Measurements from ENCODE around the gene HDAC1. TPM values are rescaled to one million over a fixed set of nuclear protein-coding genes. Genes with fewer than 3 reads are reported as not detected.

The HDAC1 gene
- total RNA-seq, 1 donor from 2014 or later, result 37.6 TPM

DNA sequence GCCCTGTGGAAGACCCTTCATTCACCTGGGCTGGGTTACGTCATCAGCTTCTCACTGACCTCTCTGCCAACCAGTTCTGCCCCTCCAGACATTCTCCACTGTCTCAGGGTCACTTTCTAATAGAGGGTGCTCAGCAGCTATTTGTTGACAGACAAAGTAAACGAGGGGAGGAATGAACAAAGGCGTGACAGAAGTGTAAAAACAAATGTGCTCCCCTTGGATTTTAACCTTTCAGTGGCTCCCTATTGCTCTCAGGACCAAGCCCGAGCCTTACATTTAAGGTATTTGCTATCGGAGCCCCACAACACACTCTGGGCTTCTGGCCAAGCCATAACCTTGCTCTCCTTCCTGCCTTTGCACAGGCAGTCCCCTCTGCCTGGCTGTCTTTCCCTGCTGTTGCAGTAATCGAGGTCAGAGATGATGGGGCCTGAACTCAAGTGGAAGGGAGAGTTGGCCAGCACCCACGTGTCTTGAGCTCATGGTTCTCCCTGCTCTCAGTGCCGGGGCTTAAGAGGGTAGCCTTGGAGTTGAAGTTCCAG is 53.5 kb downstream of the HDAC1 start:
- Histone ChIP-seq H3K9me3 (ENCODE audit: control insufficient read depth in 3 of 3, low read length in 3 of 3) (no peaks in the 10 kb centered on the region), H3K4me1 (ENCODE audit: control insufficient read depth in 3 of 3, insufficient read depth in 3 of 3, low read length in 3 of 3) (peaks cover 6 to 18% (median 16%) of the 10 kb centered on the region in 3 donors), H3K36me3 (ENCODE audit: control insufficient read depth in 3 of 3, insufficient read depth in 3 of 3, low read length in 3 of 3) (no peaks in the 10 kb centered on the region), H3K9ac (ENCODE audit: low read depth in 1 of 3, low read length in 3 of 3) (no peak overlapping the region), H3K27ac (ENCODE audit: low read depth, low read length) (no peak overlapping the region), H3K27me3 (ENCODE audit: control insufficient read depth in 3 of 3, insufficient read depth in 3 of 3, low read length in 3 of 3) (no peaks in the 10 kb centered on the region), H3K4me3 (ENCODE audit: low read length in 3 of 3) (no peak overlapping the region)

DNA sequence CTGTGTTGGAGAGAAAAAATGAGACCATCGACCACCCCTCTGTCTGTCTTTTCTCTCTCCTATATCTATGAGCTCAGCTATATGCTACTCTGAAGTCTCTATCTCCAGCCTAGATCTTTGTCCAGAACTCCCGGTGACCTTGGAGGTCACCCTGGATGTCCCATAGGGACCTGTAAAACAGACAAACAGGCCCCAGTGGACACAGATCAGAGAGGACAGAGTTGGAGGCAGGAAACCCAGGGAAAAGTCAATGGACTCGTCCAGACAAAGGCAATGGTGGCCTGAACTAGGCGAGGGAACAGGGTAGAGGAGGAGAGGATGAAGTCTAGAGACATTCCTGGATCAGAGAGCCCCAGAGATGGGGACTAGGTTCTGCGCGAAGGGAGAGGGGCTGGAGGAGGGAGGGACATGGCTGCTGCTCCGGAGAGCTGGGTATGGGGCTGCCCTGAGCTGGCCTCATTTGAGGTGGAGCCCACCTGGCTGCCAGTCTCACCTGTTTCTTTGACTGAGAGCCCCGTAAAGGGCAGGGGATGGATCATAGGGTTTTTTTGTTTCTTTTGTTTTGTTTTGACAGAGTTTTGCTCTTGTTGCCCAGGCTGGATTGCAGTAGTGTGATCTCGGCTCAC is 54.8 kb downstream of the HDAC1 start:
- no peak overlapping the region for H3K4me3 ChIP-seq (ENCODE audit: low read length in 3 of 3)
- no peak overlapping the region for H3K9ac ChIP-seq (ENCODE audit: low read depth in 1 of 3, low read length in 3 of 3)
- peaks cover 6 to 21% (median 13%) of the 10 kb centered on the region in 3 donors for H3K4me1 ChIP-seq (ENCODE audit: control insufficient read depth in 3 of 3, insufficient read depth in 3 of 3, low read length in 3 of 3)
- H3K36me3 ChIP-seq (ENCODE audit: control insufficient read depth in 3 of 3, insufficient read depth in 3 of 3, low read length in 3 of 3), result no peaks in the 10 kb centered on the region
- H3K27me3 ChIP-seq (ENCODE audit: control insufficient read depth in 3 of 3, insufficient read depth in 3 of 3, low read length in 3 of 3), result no peaks in the 10 kb centered on the region
- H3K27ac ChIP-seq (ENCODE audit: low read depth, low read length), result no peak overlapping the region
- no peaks in the 10 kb centered on the region for H3K9me3 ChIP-seq (ENCODE audit: control insufficient read depth in 3 of 3, low read length in 3 of 3)

DNA sequence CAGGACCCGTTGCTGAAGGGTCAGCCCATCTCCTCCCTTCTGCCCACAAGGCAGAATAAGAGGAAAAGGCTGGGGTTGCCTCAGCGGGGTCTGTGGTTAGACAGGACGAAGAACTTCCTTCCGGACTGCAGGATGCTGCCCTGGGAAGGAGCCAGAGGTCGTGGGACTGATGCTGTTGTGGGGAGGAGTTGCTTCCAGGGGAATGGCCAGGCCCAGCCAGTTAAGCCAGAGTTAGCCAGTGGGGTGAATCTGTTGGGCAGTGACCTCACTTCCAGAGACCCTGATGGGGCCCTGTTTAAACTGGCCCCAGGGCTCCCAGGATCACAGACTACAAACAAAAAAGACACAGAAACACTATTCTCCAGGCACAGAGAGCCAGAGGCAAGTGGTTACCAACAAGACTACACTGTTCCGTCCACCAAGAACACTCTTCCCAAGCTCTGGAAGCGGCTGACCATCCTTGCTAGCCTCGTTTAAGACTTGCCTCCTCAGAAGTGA is 57.4 kb downstream of the HDAC1 start:
- H3K9ac ChIP-seq (ENCODE audit: low read depth in 1 of 3, low read length in 3 of 3), result no peak overlapping the region
- H3K4me1 ChIP-seq (ENCODE audit: control insufficient read depth in 3 of 3, insufficient read depth in 3 of 3, low read length in 3 of 3), result peaks cover 30 to 47% (median 33%) of the 10 kb centered on the region in 3 donors

DNA sequence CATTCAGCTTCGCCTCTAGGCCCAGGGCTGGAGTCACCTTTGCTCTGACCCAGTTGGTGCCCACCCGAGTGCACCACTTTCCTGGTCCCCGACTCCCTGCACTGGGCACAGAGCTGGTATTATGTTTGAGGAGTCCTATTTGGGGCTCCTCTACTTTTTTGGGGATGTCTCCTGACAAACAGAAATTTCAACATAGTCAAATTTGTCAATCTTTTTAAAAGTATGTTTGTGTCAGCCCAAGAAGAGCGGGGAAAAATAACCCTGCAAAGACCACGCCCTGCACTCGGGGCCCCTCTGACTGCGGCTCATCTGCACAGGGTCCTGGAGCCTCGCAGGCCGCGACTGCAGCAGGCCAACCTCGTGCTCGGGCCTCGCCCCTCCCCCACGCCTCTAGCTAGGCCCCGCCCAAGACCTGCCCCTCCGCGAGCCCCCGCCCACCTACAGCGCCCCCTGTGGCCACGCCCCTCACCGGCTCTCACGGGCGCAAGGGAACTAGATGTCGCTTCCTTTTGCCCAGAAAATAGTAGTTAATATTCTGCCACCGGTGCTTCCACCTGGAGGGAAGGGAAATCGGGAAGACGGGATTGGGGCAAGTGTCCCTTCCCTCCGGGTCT is 59.0 kb downstream of the HDAC1 start:
- H3K4me1 ChIP-seq (ENCODE audit: control insufficient read depth in 3 of 3, insufficient read depth in 3 of 3, low read length in 3 of 3), result peaks cover 30 to 47% (median 34%) of the 10 kb centered on the region in 3 donors
- no peaks in the 10 kb centered on the region for H3K27me3 ChIP-seq (ENCODE audit: control insufficient read depth in 3 of 3, insufficient read depth in 3 of 3, low read length in 3 of 3)
- H3K9me3 ChIP-seq (ENCODE audit: control insufficient read depth in 3 of 3, low read length in 3 of 3), result no peaks in the 10 kb centered on the region
- peak overlapping the region; percentile 92 for H3K27ac ChIP-seq (ENCODE audit: low read depth, low read length)
- peak overlapping the region; percentile 77 to 79 (median 77) for H3K4me3 ChIP-seq (ENCODE audit: low read length in 3 of 3)
- no peak overlapping the region for H3K9ac ChIP-seq (ENCODE audit: low read depth in 1 of 3, low read length in 3 of 3)
- peaks cover 4 to 6% (median 6%) of the 10 kb centered on the region in 3 donors for H3K36me3 ChIP-seq (ENCODE audit: control insufficient read depth in 3 of 3, insufficient read depth in 3 of 3, low read length in 3 of 3)

More for the DNA sequence above, 57.4 kb downstream of the HDAC1 start:
- H3K4me3 ChIP-seq (ENCODE audit: low read length in 3 of 3), result no peak overlapping the region
- H3K36me3 ChIP-seq (ENCODE audit: control insufficient read depth in 3 of 3, insufficient read depth in 3 of 3, low read length in 3 of 3), result peaks cover 0 to 4% (median 0%) of the 10 kb centered on the region in 3 donors
- no peaks in the 10 kb centered on the region for H3K9me3 ChIP-seq (ENCODE audit: control insufficient read depth in 3 of 3, low read length in 3 of 3)
- no peak overlapping the region for H3K27ac ChIP-seq (ENCODE audit: low read depth, low read length)
- no peaks in the 10 kb centered on the region for H3K27me3 ChIP-seq (ENCODE audit: control insufficient read depth in 3 of 3, insufficient read depth in 3 of 3, low read length in 3 of 3)

DNA sequence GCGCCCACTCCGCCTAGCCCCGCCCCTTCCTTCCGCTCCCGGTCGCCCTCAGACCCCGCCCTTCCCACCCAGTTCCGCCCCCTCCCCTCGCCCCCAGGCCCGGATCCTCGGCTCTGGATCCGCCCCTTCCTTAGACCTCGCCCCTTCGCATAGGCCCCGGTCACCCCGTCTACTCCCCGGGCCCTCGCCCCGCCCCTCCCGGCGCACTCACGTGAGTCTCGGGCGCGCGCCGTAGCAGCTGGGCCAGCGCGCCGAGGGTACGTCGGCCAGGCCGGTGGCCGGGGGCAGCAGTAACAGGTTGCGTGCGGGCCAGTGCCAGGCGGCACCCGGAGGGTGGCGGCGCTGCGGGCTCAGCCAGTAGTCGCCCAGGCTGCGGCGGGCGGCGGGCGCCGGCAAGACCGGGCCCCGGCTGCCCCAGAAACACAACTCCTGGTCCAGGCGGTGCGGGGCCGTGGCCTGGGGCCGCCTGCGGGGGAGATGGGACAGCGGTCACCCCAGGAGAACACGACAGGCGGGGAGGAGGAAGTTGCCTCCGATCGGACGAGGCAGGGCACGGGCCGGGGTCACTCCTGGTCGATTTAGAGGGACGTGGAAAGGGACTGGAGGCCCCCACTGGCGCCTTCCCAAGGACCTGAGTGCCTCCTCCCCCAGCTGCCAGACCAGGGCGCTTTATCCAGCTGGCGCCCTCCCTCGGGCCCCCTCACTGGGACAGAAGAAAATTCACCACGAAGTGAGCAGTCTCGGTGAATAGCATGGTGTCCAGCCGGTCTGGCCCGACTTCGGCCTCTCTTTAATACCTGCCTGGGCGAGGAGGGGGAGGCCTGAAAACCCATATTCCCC is 59.7 kb downstream of the HDAC1 start:
- Histone ChIP-seq H3K36me3 (ENCODE audit: control insufficient read depth in 3 of 3, insufficient read depth in 3 of 3, low read length in 3 of 3) (peaks cover 4 to 6% (median 6%) of the 10 kb centered on the region in 3 donors), H3K9me3 (ENCODE audit: control insufficient read depth in 3 of 3, low read length in 3 of 3) (no peaks in the 10 kb centered on the region), H3K9ac (ENCODE audit: low read depth in 1 of 3, low read length in 3 of 3) (peak overlapping the region; percentile 89 to 96 (median 90)), H3K4me1 (ENCODE audit: control insufficient read depth in 3 of 3, insufficient read depth in 3 of 3, low read length in 3 of 3) (peaks cover 30 to 47% (median 34%) of the 10 kb centered on the region in 3 donors), H3K27ac (ENCODE audit: low read depth, low read length) (peak overlapping the region; percentile 92), H3K4me3 (ENCODE audit: low read length in 3 of 3) (peak overlapping the region; percentile 77 to 85 (median 80)), H3K27me3 (ENCODE audit: control insufficient read depth in 3 of 3, insufficient read depth in 3 of 3, low read length in 3 of 3) (no peaks in the 10 kb centered on the region)

DNA sequence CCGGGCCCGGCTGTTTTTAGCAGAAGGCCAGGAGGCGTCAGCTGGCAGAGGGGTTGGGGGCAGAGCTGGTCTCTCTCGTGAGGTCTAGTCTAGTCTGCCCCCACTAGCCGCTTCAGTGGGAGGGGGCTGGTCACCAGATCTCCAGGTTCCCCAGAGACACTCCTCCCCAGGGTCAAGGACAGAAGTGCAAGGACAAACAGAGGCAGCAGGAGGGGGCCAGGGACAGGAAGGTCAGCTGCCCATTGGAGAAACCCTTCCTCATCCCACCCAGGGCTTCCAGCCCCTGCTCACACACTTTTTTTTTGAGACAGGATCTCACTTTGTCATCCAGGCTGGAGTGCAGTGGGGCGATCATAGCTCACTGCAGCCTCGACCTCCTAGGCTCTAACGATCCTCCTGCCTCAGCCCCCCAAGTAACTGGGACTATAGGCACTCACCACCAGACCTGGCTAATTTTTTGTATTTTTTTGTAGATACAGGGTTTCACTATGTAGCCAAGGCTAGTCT is 60.4 kb downstream of the HDAC1 start:
- Histone ChIP-seq H3K9me3 (ENCODE audit: control insufficient read depth in 3 of 3, low read length in 3 of 3) (no peaks in the 10 kb centered on the region), H3K27me3 (ENCODE audit: control insufficient read depth in 3 of 3, insufficient read depth in 3 of 3, low read length in 3 of 3) (no peaks in the 10 kb centered on the region), H3K36me3 (ENCODE audit: control insufficient read depth in 3 of 3, insufficient read depth in 3 of 3, low read length in 3 of 3) (peaks cover 4 to 6% (median 6%) of the 10 kb centered on the region in 3 donors), H3K4me3 (ENCODE audit: low read length in 3 of 3) (peak overlapping the region; percentile 71 to 85 (median 80)), H3K9ac (ENCODE audit: low read depth in 1 of 3, low read length in 3 of 3) (peak overlapping the region; percentile 89 to 96 (median 90)), H3K27ac (ENCODE audit: low read depth, low read length) (peak overlapping the region; percentile 92), H3K4me1 (ENCODE audit: control insufficient read depth in 3 of 3, insufficient read depth in 3 of 3, low read length in 3 of 3) (peaks cover 30 to 47% (median 34%) of the 10 kb centered on the region in 3 donors)

DNA sequence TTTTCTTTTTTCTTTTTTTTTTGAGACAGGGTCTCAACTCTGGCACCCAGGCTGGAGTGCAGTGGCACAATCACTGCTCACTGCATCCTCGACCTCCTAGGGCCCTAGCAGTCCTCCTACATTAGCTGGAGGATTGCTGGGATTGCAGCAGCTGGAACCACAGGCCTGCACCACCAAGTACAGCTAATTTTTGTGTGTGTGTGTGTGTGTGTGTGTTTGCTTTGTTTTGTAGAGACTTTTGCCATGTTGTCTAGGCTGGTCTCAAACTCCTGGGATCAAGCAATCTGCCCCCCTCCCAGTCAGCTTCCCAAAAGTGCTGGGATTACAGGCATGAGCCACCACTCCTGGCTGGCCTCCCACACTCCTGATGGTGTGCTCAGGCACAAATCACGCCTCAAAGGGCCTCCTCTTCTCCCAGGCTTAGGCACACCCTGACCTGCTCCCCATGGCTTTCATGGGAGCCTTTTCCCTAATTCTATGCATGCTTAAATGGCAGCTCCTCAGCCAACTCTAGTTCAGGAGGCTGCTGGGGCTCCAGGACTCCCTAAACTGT is 61.0 kb downstream of the HDAC1 start:
- H3K9ac ChIP-seq (ENCODE audit: low read depth in 1 of 3, low read length in 3 of 3), result peak overlapping the region in 2 of 3 donors; percentile 89 to 96

DNA sequence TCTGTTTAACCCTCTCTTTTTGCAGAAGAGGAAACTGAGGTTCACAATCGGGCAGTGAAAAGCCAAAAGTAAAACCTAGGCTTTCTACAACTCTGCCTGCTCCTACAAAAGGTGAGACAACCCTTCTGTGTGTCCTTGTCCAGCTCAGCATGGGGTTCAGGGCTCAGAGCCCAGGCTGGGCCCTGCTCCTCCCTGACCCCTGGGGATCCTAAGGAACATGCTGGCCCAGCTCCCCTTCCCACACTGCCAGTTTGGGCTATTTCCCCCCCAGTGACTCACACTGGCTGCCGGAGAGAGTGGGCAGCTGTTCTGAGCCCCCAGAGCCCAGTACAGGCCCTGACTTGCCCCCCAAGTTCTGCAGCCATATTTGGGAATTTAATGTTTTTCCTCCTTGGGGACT is 61.5 kb downstream of the HDAC1 start:
- Histone ChIP-seq H3K27ac (ENCODE audit: low read depth, low read length) (peak overlapping the region; percentile 12), H3K9ac (ENCODE audit: low read depth in 1 of 3, low read length in 3 of 3) (peak overlapping the region in 1 of 3 donors; percentile 96), H3K27me3 (ENCODE audit: control insufficient read depth in 3 of 3, insufficient read depth in 3 of 3, low read length in 3 of 3) (no peaks in the 10 kb centered on the region), H3K4me1 (ENCODE audit: control insufficient read depth in 3 of 3, insufficient read depth in 3 of 3, low read length in 3 of 3) (peaks cover 30 to 43% (median 33%) of the 10 kb centered on the region in 3 donors), H3K36me3 (ENCODE audit: control insufficient read depth in 3 of 3, insufficient read depth in 3 of 3, low read length in 3 of 3) (peaks cover 4 to 6% (median 6%) of the 10 kb centered on the region in 3 donors), H3K9me3 (ENCODE audit: control insufficient read depth in 3 of 3, low read length in 3 of 3) (no peaks in the 10 kb centered on the region), H3K4me3 (ENCODE audit: low read length in 3 of 3) (no peak overlapping the region)

More for the DNA sequence above, 61.0 kb downstream of the HDAC1 start:
- Histone ChIP-seq H3K4me1 (ENCODE audit: control insufficient read depth in 3 of 3, insufficient read depth in 3 of 3, low read length in 3 of 3) (peaks cover 30 to 47% (median 34%) of the 10 kb centered on the region in 3 donors), H3K27me3 (ENCODE audit: control insufficient read depth in 3 of 3, insufficient read depth in 3 of 3, low read length in 3 of 3) (no peaks in the 10 kb centered on the region), H3K4me3 (ENCODE audit: low read length in 3 of 3) (no peak overlapping the region), H3K36me3 (ENCODE audit: control insufficient read depth in 3 of 3, insufficient read depth in 3 of 3, low read length in 3 of 3) (peaks cover 4 to 6% (median 6%) of the 10 kb centered on the region in 3 donors), H3K27ac (ENCODE audit: low read depth, low read length) (peak overlapping the region; percentile 12), H3K9me3 (ENCODE audit: control insufficient read depth in 3 of 3, low read length in 3 of 3) (no peaks in the 10 kb centered on the region)

DNA sequence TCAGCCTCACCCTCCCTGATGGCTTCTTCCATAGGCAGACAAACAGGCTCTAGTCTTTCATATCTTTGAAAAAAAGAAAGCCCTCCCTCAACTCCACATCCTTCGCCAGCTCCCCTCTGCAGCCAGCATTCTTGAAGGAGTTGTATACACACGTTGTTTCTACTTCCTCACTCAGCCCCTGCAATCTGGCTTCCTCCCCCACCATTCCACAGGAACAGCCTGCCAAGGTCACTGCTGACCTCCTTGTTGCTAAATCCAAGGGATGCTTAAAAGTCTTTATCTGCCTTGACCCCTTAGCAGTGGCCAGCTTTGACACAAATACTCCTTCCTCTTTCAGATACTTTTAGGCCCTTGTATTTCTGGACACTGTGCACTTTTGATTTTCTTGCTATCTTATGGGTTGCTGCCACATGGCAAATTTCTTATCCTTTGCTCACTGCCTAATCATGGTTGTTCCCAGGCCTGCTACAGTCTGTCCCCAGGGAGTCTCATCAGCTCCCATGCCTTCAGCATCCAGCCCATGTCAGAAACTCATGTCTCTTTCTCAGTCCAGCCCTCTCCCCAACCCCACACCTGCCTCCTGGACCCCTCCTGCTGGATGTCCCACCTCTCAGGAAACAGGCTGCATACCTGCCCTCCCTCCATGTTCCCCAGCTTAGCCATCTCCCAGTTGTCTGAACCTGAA is 62.1 kb downstream of the HDAC1 start:
- Histone ChIP-seq H3K9ac (ENCODE audit: low read depth in 1 of 3, low read length in 3 of 3) (no peak overlapping the region), H3K4me1 (ENCODE audit: control insufficient read depth in 3 of 3, insufficient read depth in 3 of 3, low read length in 3 of 3) (peaks cover 29 to 41% (median 29%) of the 10 kb centered on the region in 3 donors), H3K36me3 (ENCODE audit: control insufficient read depth in 3 of 3, insufficient read depth in 3 of 3, low read length in 3 of 3) (peaks cover 4 to 6% (median 6%) of the 10 kb centered on the region in 3 donors), H3K4me3 (ENCODE audit: low read length in 3 of 3) (no peak overlapping the region), H3K27ac (ENCODE audit: low read depth, low read length) (no peak overlapping the region), H3K9me3 (ENCODE audit: control insufficient read depth in 3 of 3, low read length in 3 of 3) (no peaks in the 10 kb centered on the region), H3K27me3 (ENCODE audit: control insufficient read depth in 3 of 3, insufficient read depth in 3 of 3, low read length in 3 of 3) (no peaks in the 10 kb centered on the region)
